ENCODE data around the gene LRMDA.

LRMDA gene

GRCh38 chr10:76074659-76075058, 643.2 kb downstream of the LRMDA start:
- no peak for DNase-seq

GRCh38 chr10:76080451-76080850, 649.0 kb downstream of the LRMDA start:
- DNase-seq: no peak

GRCh38 chr10:76080991-76081390, 649.6 kb downstream of the LRMDA start:
- no peak for DNase-seq

- no peak for DNase-seq
These were observed 650.8 kb downstream of the LRMDA start for GRCh38 chr10:76082232-76082631.

GRCh38 chr10:76082956-76083355, 651.5 kb downstream of the LRMDA start:
- no peak for DNase-seq

GRCh38 chr10:76085002-76085816, 653.8 kb downstream of the LRMDA start:
- DNase-seq: no peak

GRCh38 chr10:76085817-76086167, 654.4 kb downstream of the LRMDA start:
- no peak for DNase-seq

GRCh38 chr10:76086170-76086760, 654.8 kb downstream of the LRMDA start:
- DNase-seq: no peak

- DNase-seq: no peak
These were observed 655.6 kb downstream of the LRMDA start for GRCh38 chr10:76086761-76087639.

GRCh38 chr10:76088008-76088407, 656.6 kb downstream of the LRMDA start:
- no peak for DNase-seq

GRCh38 chr10:76088980-76089379, 657.6 kb downstream of the LRMDA start:
- DNase-seq: no peak

- no peak for DNase-seq
These were observed 658.2 kb downstream of the LRMDA start for GRCh38 chr10:76089556-76090180.

- no peak for DNase-seq
These were observed 660.5 kb downstream of the LRMDA start for GRCh38 chr10:76091926-76092325.

GRCh38 chr10:76106611-76107010, 675.2 kb downstream of the LRMDA start:
- DNase-seq: peak; percentile 9 to 29

GRCh38 chr10:76108563-76109359, 677.3 kb downstream of the LRMDA start:
- no peak for DNase-seq

- DNase-seq: no peak
These were observed 680.0 kb downstream of the LRMDA start for GRCh38 chr10:76111404-76111803.

GRCh38 chr10:76111986-76112825, 680.8 kb downstream of the LRMDA start:
- no peak for DNase-seq

- DNase-seq: no peak
These were observed 681.4 kb downstream of the LRMDA start for GRCh38 chr10:76112826-76113150.

- DNase-seq: no peak
These were observed 682.5 kb downstream of the LRMDA start for GRCh38 chr10:76113952-76114351.

GRCh38 chr10:76114581-76115001, 683.2 kb downstream of the LRMDA start:
- DNase-seq: no peak

- no peak for DNase-seq
These were observed 683.7 kb downstream of the LRMDA start for GRCh38 chr10:76115131-76115470.

Data from cerebellar nuclear complex (tissue), 1 donor.